Neuronal stem cell (in vitro differentiated cells): ENCODE measurements around the gene CDK11B.
"Not testable (repeated sequence)": the region's sequence is repeated elsewhere in the genome, so short reads cannot be mapped to it uniquely, and the experiment has no call there.

ENCODE experiments used
- DNase-seq: peaks from one replicate; pipeline ENCODE4 v3.0.0-alpha.2; 2013; ENCODE audit warnings: low spot score
- H2AFZ ChIP-seq: one replicate; pipeline ENCODE4 v1.6.1; 2013; ENCODE audit warnings: mild to moderate bottlenecking, low read length, inconsistent platforms
- H2AK5ac ChIP-seq: 2 replicates; pipeline ENCODE4 v1.6.1; 2013; ENCODE audit warnings: low read depth, mild to moderate bottlenecking, inconsistent platforms, low read length, moderate library complexity, mixed read lengths
- H2BK120ac ChIP-seq: 2 replicates; pipeline ENCODE4 v1.6.1; 2013; ENCODE audit warnings: low read depth, mild to moderate bottlenecking, inconsistent platforms, low read length, moderate library complexity, mixed read lengths
- H2BK12ac ChIP-seq: one replicate; pipeline ENCODE4 v1.6.1; 2013; ENCODE audit warnings: low read length, inconsistent platforms
- H2BK15ac ChIP-seq: 2 replicates; pipeline ENCODE4 v1.6.1; 2013; ENCODE audit warnings: mild to moderate bottlenecking, low read length, inconsistent platforms, mixed read lengths
- H2BK5ac ChIP-seq: one replicate; pipeline ENCODE4 v1.6.1; 2013; ENCODE audit warnings: inconsistent platforms, mild to moderate bottlenecking, low read length, moderate library complexity
- H3K14ac ChIP-seq: one replicate; pipeline ENCODE4 v1.6.1; 2013; ENCODE audit warnings: low read length, inconsistent platforms
- H3K18ac ChIP-seq: 2 replicates; pipeline ENCODE4 v1.6.1; 2013; ENCODE audit warnings: low read length, inconsistent platforms
- H3K23ac ChIP-seq: 2 replicates; pipeline ENCODE4 v1.6.1; 2013; ENCODE audit warnings: low read depth, mild to moderate bottlenecking, mixed read lengths, low read length, inconsistent platforms; ENCODE audit not compliant: poor library complexity
- H3K27ac ChIP-seq: replicated peaks from 3 replicates; pipeline ENCODE4 v1.5.1; 2013; ENCODE audit warnings: low read length, inconsistent platforms
- H3K27me3 ChIP-seq, 3 experiments: 2 replicates each; pipeline ENCODE4 v1.6.1; 2013; ENCODE audit warnings: low read length in 3 of 3, mild to moderate bottlenecking in 2 of 3, inconsistent platforms in 1 of 3, low read depth in 1 of 3, mixed read lengths in 1 of 3, moderate library complexity in 1 of 3; ENCODE audit not compliant: control insufficient read depth in 3 of 3, insufficient read depth in 3 of 3
- H3K36me3 ChIP-seq, 2 donors: replicated peaks in 1 of 2; 2 replicates each; pipeline ENCODE4 v1.6.1; 2013; ENCODE audit warnings: low read length in 2 of 2; ENCODE audit not compliant: control insufficient read depth in 2 of 2, insufficient read depth in 2 of 2
- H3K4ac ChIP-seq: 2 replicates; pipeline ENCODE4 v1.6.1; 2013; ENCODE audit warnings: inconsistent platforms, mild to moderate bottlenecking, low read length, moderate library complexity
- H3K4me1 ChIP-seq, 2 donors: 1 replicate in 1 of 2; 2 replicates in 1 of 2; pipeline ENCODE4 v1.6.1; 2013; ENCODE audit warnings: low read length in 2 of 2, low read depth in 1 of 2; ENCODE audit not compliant: control insufficient read depth in 2 of 2, insufficient read depth in 1 of 2
- H3K4me2 ChIP-seq: one replicate; pipeline ENCODE4 v1.6.1; 2013; ENCODE audit warnings: mild to moderate bottlenecking, low read length, inconsistent platforms; ENCODE audit not compliant: insufficient read depth, poor library complexity, severe bottlenecking
- H3K4me3 ChIP-seq, 2 donors: 2 replicates each; pipeline ENCODE4 v1.5.1; 2013; ENCODE audit warnings: low read length in 2 of 2, mild to moderate bottlenecking in 2 of 2, inconsistent platforms in 1 of 2, moderate library complexity in 1 of 2
- H3K79me1 ChIP-seq: one replicate; pipeline ENCODE4 v1.6.1; 2013; ENCODE audit warnings: low read depth, mild to moderate bottlenecking, inconsistent platforms, low read length, moderate library complexity
- H3K9ac ChIP-seq: one replicate; pipeline ENCODE4 v1.6.1; 2013; ENCODE audit warnings: mild to moderate bottlenecking, low read depth, low read length, inconsistent platforms; ENCODE audit not compliant: poor library complexity
- H3K9me3 ChIP-seq, 2 donors: replicated peaks in 1 of 2; 2 replicates each; pipeline versions ENCODE3 to v1.6.1; 2013; ENCODE audit warnings: low read length in 2 of 2, mild to moderate bottlenecking in 2 of 2, inconsistent platforms in 1 of 2, low read depth in 1 of 2, mixed read lengths in 1 of 2, moderate library complexity in 1 of 2; ENCODE audit not compliant: control insufficient read depth in 2 of 2, insufficient read depth in 1 of 2
- H4K8ac ChIP-seq: one replicate; pipeline ENCODE4 v1.6.1; 2013; ENCODE audit warnings: low read depth, mild to moderate bottlenecking, inconsistent platforms, low read length, moderate library complexity
- H4K91ac ChIP-seq: one replicate; pipeline ENCODE4 v1.6.1; 2013; ENCODE audit warnings: low read length, low read depth, mild to moderate bottlenecking, inconsistent platforms; ENCODE audit not compliant: poor library complexity
- WGBS, 2 donors: extraction: QIAGEN DNeasy Blood & Tissue Kit; methylation state at CpG; one replicate each; pipeline ENCODE4 v1.1.7; 2013; ENCODE audit warnings: missing lambda C conversion rate in 2 of 2, mixed read lengths in 1 of 2; ENCODE audit not compliant: insufficient read length in 2 of 2, insufficient replicate concordance in 1 of 2; ENCODE audit errors: extremely low coverage in 2 of 2; 5-methylcytosine and 5-hydroxymethylcytosine counted together

Gene CDK11B

GRCh38 chr1:1662392-1662791 lies 3.6 kb upstream of the CDK11B start:
- not testable (repeated sequence) for H2BK12ac ChIP-seq, H3K4ac ChIP-seq, H3K18ac ChIP-seq, H3K27me3 ChIP-seq, H4K91ac ChIP-seq, H3K14ac ChIP-seq, H3K27ac ChIP-seq, H3K79me1 ChIP-seq, H3K9me3 ChIP-seq, H2AK5ac ChIP-seq, H3K4me2 ChIP-seq, H3K4me1 ChIP-seq, H2BK5ac ChIP-seq, H4K8ac ChIP-seq, H2BK120ac ChIP-seq, H3K9ac ChIP-seq, H3K4me3 ChIP-seq, DNase-seq, H2BK15ac ChIP-seq, H3K23ac ChIP-seq, H2AFZ ChIP-seq
- H3K36me3 ChIP-seq: peaks cover 18 to 31% of the 10 kb centered on the region in 2 donors
- no CpG with 5 or more reads among the region's 9 CpGs for WGBS, 2 donors

- not testable (repeated sequence) for H2BK5ac ChIP-seq, H3K14ac ChIP-seq, H2BK15ac ChIP-seq, H2AFZ ChIP-seq, H3K4me1 ChIP-seq, H3K4me3 ChIP-seq, H3K27ac ChIP-seq, H3K9me3 ChIP-seq, H3K79me1 ChIP-seq, H3K27me3 ChIP-seq, H3K9ac ChIP-seq, H2AK5ac ChIP-seq, H3K4me2 ChIP-seq, H4K91ac ChIP-seq, H2BK12ac ChIP-seq, H4K8ac ChIP-seq, H3K4ac ChIP-seq, H3K18ac ChIP-seq, H2BK120ac ChIP-seq, H3K23ac ChIP-seq, DNase-seq
- WGBS, 2 donors: no CpG with 5 or more reads among the region's 11 CpGs
- H3K36me3 ChIP-seq: peaks cover 27 to 65% of the 10 kb centered on the region in 2 donors
Measured at GRCh38 chr1:1648265-1648664, 10.5 kb downstream of the CDK11B start.

GRCh38 chr1:1647567-1648241 lies 11.1 kb downstream of the CDK11B start:
- H3K4me2 ChIP-seq, H3K4me1 ChIP-seq, H3K79me1 ChIP-seq, H4K91ac ChIP-seq, H3K18ac ChIP-seq, H2BK15ac ChIP-seq, H4K8ac ChIP-seq, H3K9me3 ChIP-seq, H3K27ac ChIP-seq, H3K4me3 ChIP-seq, H2AK5ac ChIP-seq, H2BK5ac ChIP-seq, H3K9ac ChIP-seq, H3K27me3 ChIP-seq, DNase-seq, H3K4ac ChIP-seq, H2BK12ac ChIP-seq, H2BK120ac ChIP-seq, H2AFZ ChIP-seq, H3K14ac ChIP-seq, H3K23ac ChIP-seq: not testable (repeated sequence)
- peaks cover 26 to 59% of the 10 kb centered on the region in 2 donors for H3K36me3 ChIP-seq
- no CpG with 5 or more reads among the region's 17 CpGs for WGBS, 2 donors

- not testable (repeated sequence) for H3K4me2 ChIP-seq, H2BK12ac ChIP-seq, H3K9ac ChIP-seq, H3K4me3 ChIP-seq, H3K23ac ChIP-seq, H3K14ac ChIP-seq, H2AFZ ChIP-seq, H3K18ac ChIP-seq, H3K4ac ChIP-seq, H2BK15ac ChIP-seq, H3K4me1 ChIP-seq, H2BK120ac ChIP-seq, H3K79me1 ChIP-seq, H3K27ac ChIP-seq, H2AK5ac ChIP-seq, H4K91ac ChIP-seq, H2BK5ac ChIP-seq, H3K27me3 ChIP-seq, H4K8ac ChIP-seq, DNase-seq, H3K9me3 ChIP-seq
- no CpG with 5 or more reads among the region's 5 CpGs for WGBS, 2 donors
- H3K36me3 ChIP-seq: peaks cover 17 to 46% of the 10 kb centered on the region in 2 donors
Measured at GRCh38 chr1:1646326-1646725, 12.5 kb downstream of the CDK11B start.
